HUES6 (cell line): Measurements from ENCODE around the gene PPP2R5D.

Experiments used
- H3K27ac ChIP-seq: 2 replicates; pipeline ENCODE4 v1.7.0; 2013; ENCODE audit warnings: low read depth, mild to moderate bottlenecking, low read length, inconsistent platforms
- H3K27me3 ChIP-seq: 2 replicates; pipeline ENCODE4 v1.6.1; 2013; ENCODE audit warnings: low read length; ENCODE audit not compliant: control insufficient read depth, insufficient read depth
- H3K36me3 ChIP-seq: 2 replicates; pipeline ENCODE4 v1.6.1; 2013; ENCODE audit warnings: low read length; ENCODE audit not compliant: control insufficient read depth, insufficient read depth
- H3K4me1 ChIP-seq: 2 replicates; pipeline ENCODE4 v1.6.1; 2013; ENCODE audit warnings: low read length; ENCODE audit not compliant: control insufficient read depth, insufficient read depth
- H3K4me3 ChIP-seq: 2 replicates; pipeline ENCODE4 v1.5.1; 2013; ENCODE audit warnings: low read depth, low read length
- H3K9ac ChIP-seq: one replicate; pipeline ENCODE4 v1.6.1; 2013; ENCODE audit warnings: mild to moderate bottlenecking, low read length
- H3K9me3 ChIP-seq: 2 replicates; pipeline ENCODE4 v1.6.1; 2013; ENCODE audit warnings: low read depth, low read length; ENCODE audit not compliant: control insufficient read depth, insufficient read depth

PPP2R5D gene

DNA sequence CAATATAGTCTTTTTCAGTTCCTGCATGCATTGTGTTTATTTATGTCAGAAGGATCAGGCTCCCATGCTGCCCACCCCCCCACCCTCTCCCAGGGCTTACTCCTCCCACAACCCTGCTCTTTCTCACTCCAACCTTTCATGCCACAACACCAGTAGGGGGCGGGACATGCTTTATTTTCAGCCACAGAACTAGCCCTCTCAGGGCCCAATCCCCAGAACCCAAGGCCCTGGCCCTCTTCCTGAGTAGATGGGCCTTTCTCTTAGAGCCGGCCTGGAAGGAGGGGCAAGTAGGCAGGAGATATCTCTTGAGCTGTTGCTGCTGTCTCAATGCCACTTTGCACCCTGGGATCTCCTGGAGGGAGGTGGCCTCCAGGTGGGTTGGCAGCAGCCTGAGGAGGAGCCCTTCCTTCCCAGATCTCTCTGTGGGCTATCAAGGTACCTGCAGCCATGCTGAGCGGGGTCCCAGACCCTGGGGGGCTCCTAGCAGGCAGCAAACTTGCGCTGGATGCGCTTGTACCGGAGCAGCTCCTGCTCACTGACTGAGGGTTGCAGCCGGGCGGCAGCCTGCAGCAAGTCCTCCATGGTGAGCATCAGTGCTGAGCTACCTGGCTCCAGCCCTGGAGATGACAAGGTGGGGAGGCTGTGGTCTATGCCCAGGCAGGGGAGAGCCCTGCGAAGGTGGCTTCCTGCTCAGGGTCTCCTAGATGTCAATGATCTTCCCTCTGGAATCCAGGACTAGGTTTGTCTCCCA is 20.3 kb upstream of the PPP2R5D start:
- Histone ChIP-seq H3K9ac (no peak overlapping the region), H3K27ac (no peak overlapping the region), H3K36me3 (peaks cover 34% of the 10 kb centered on the region)

DNA sequence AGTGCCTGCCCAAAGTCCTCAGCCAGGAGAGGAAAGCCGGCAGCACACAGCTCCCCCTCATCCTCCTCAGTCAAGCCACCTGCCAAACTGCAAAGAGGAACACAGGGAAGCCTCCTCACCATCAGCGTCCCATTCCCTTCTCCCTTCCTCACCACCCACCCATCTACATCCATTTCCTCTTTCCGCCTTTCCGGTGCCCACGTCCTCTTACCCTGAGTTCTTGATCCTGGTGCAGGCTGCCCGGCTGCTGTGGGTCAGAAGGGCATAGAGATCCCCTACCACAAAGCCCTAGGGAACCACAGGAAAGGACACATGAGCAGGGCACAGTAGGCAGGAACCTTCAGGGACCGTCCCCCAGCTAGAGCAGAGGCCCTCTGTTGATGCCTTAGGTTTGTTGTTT is 17.8 kb upstream of the PPP2R5D start:
- no peak overlapping the region for H3K9ac ChIP-seq
- H3K27ac ChIP-seq = no peak overlapping the region
- H3K4me1 ChIP-seq = peaks cover 9% of the 10 kb centered on the region; the same call in 1 of the 2 replicates
- H3K27me3 ChIP-seq = no peaks in the 10 kb centered on the region; the same call in 1 of the 2 replicates
- H3K9me3 ChIP-seq = no peaks in the 10 kb centered on the region
- peaks cover 39% of the 10 kb centered on the region for H3K36me3 ChIP-seq
- no peak overlapping the region for H3K4me3 ChIP-seq

More for the DNA sequence above, 20.3 kb upstream of the PPP2R5D start:
- H3K4me3 ChIP-seq = no peak overlapping the region
- H3K27me3 ChIP-seq = peaks cover 23% of the 10 kb centered on the region
- H3K4me1 ChIP-seq = peaks cover 6% of the 10 kb centered on the region; the same call in 1 of the 2 replicates
- H3K9me3 ChIP-seq = no peaks in the 10 kb centered on the region

DNA sequence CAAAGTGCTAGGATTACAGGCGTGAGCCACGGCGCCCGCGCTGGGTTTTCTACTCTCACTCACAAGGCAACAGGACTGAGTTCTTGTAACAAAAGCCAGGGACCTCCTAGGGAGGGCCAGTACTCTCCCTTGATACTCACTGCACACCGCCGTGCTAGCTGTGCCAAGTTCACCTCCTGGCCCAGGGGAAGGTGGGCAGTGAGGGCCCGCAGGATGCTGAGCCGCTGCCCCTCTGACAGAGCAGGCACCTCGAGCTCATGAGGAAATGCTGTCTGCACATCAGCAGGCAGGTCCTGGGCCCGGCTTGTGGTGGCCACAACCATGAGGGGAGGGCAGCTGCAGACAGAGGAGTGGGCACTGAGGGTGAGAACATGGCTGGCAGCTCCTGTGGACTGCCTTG is 17.1 kb upstream of the PPP2R5D start:
- no peak overlapping the region for H3K9ac ChIP-seq

DNA sequence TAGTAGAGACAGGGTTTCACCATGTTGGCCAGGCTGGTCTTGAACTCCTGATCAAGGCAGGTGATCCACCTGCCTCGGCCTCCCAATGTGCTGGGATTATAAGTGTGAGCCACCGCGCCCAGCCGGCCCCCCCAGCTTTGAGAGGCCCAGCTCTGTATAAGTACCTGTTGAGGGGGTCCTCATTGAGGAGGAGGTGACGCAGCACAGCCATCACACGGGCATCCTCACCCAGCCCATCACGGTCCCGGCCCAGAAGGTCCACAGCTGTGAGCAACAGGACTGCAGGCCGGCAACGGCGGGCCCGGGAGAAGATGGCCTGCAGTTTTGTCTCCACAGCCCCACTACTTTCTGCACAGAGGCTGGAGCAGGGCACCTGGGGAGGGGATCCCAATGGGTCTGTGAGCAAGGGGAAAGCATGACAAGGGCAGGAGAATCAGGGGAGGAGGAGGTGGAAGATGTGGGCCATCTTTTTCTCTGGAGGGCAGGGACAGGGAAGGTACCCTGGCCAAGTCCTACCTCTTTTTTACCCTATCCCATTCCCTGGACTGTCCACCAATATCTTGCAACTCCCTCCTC is 16.2 kb upstream of the PPP2R5D start:
- Histone ChIP-seq H3K9me3 (no peaks in the 10 kb centered on the region), H3K4me1 (peaks cover 13% of the 10 kb centered on the region; the same call in 1 of the 2 replicates), H3K9ac (no peak overlapping the region), H3K36me3 (peaks cover 33% of the 10 kb centered on the region), H3K27me3 (no peaks in the 10 kb centered on the region), H3K4me3 (no peak overlapping the region), H3K27ac (no peak overlapping the region)

More for the DNA sequence above, 17.1 kb upstream of the PPP2R5D start:
- Histone ChIP-seq H3K36me3 (peaks cover 36% of the 10 kb centered on the region), H3K4me1 (peaks cover 13% of the 10 kb centered on the region; the same call in 1 of the 2 replicates), H3K9me3 (no peaks in the 10 kb centered on the region), H3K27ac (no peak overlapping the region), H3K4me3 (no peak overlapping the region), H3K27me3 (no peaks in the 10 kb centered on the region)

DNA sequence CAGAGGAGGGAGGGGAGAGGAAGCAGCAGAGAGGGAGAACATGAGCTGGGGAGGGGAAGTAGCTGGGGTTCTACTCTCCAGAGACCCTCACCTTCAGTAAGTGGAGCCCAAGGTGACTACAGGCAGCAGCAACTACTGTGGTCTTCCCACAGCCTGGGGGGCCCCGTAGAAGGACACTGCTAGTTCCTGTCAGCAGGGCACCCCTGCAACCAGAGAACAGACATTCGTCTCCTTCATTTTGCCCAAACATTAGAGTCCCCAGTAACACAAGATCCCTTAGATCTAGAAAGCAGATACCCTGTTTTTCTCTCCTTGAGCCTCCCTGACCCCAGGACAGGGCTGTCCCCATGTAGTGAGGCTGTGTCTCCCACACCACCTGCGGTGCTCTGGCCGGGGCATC is 15.6 kb upstream of the PPP2R5D start:
- H3K36me3 ChIP-seq = peaks cover 36% of the 10 kb centered on the region

DNA sequence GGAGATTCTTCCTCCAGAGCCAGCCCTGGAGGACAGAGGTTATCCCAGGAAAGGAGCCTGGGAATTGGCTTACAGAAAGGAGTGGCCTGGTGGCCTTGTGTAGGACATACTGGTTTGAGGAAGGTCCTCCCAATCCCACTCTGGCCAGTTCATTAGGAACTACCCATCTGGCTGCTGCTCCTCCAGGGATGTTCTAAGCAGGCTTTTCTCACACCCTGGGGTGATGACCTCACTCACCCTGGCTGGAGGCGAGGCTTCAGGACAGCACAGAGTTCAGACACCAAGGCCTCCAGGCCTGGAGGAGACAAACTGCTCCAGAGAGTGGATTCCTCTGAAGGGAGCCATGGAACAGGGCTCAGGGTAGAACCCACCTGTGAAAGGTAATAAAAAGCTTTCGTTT is 14.9 kb upstream of the PPP2R5D start:
- Histone ChIP-seq H3K4me3 (no peak overlapping the region), H3K4me1 (peaks cover 13% of the 10 kb centered on the region; the same call in 1 of the 2 replicates), H3K27ac (no peak overlapping the region), H3K27me3 (no peaks in the 10 kb centered on the region), H3K9ac (no peak overlapping the region), H3K36me3 (peaks cover 36% of the 10 kb centered on the region), H3K9me3 (no peaks in the 10 kb centered on the region)

More for the DNA sequence above, 15.6 kb upstream of the PPP2R5D start:
- no peak overlapping the region for H3K9ac ChIP-seq
- no peaks in the 10 kb centered on the region for H3K27me3 ChIP-seq
- H3K27ac ChIP-seq = no peak overlapping the region
- H3K4me3 ChIP-seq = no peak overlapping the region
- H3K9me3 ChIP-seq = no peaks in the 10 kb centered on the region
- peaks cover 13% of the 10 kb centered on the region; the same call in 1 of the 2 replicates for H3K4me1 ChIP-seq

DNA sequence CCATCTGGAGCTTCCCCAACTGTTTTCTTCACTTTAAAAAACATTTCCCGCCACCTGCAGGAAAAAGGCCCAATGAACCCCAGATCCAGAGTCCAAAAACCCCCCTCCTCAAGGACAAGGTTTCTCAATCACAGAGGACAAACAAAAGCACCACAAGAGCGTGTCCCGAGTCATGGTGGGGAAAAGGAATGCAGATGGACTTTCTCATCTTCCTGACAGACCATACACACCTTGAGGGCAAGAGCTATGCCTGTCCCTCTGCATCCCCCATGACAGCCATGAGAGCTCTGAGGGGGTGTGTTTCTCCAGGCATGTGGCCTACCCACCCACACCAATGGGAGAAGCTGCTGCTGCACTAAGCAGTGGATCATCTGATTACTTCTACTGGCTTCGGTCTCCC is 14.4 kb upstream of the PPP2R5D start:
- Histone ChIP-seq H3K27me3 (no peaks in the 10 kb centered on the region), H3K4me1 (peaks cover 13% of the 10 kb centered on the region; the same call in 1 of the 2 replicates), H3K4me3 (no peak overlapping the region), H3K9ac (no peak overlapping the region), H3K27ac (no peak overlapping the region), H3K36me3 (peaks cover 31% of the 10 kb centered on the region), H3K9me3 (no peaks in the 10 kb centered on the region)

DNA sequence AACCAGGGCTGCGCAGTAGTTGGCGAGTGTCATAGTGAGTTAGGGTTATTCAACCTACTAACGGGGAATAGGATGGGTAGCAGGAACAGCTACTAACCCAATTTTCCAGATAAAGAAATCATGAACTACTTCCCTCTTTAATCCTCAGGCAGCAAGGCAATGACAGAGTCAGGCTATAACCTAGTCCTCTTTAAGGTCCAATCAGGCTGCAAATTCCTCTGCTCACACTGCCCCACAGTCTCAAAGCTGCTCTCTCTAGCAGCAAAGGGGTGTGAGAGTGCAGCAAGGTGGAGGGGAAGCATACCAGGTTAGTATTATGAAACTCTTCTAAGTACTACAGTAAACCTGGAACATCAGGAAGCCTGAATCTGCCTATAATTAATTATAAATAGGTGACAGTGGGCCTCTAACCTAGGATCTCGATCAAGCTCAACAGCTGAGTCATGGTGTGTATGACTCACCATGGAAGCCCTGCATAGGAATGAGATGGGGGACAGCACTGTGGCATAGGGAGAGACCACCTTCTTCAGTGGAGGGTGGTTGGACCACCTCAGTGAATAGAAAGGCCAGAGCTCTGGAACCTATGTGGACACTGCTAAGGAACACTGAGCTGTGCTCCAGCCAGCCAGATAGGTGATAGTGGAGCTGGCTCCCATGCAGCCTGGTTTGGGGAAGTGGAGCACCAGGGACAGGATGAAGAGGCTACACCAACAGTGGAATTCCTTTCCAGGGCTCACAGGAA is 13.3 kb upstream of the PPP2R5D start:
- H3K9me3 ChIP-seq = no peaks in the 10 kb centered on the region
- peak overlapping the region; percentile 6 for H3K9ac ChIP-seq
- H3K4me3 ChIP-seq = no peak overlapping the region
- peaks cover 23% of the 10 kb centered on the region for H3K36me3 ChIP-seq
- H3K27ac ChIP-seq = peak overlapping the region; percentile 2; the same call in 1 of the 2 replicates
- no peaks in the 10 kb centered on the region for H3K27me3 ChIP-seq
- peaks cover 13% of the 10 kb centered on the region; the same call in 1 of the 2 replicates for H3K4me1 ChIP-seq

DNA sequence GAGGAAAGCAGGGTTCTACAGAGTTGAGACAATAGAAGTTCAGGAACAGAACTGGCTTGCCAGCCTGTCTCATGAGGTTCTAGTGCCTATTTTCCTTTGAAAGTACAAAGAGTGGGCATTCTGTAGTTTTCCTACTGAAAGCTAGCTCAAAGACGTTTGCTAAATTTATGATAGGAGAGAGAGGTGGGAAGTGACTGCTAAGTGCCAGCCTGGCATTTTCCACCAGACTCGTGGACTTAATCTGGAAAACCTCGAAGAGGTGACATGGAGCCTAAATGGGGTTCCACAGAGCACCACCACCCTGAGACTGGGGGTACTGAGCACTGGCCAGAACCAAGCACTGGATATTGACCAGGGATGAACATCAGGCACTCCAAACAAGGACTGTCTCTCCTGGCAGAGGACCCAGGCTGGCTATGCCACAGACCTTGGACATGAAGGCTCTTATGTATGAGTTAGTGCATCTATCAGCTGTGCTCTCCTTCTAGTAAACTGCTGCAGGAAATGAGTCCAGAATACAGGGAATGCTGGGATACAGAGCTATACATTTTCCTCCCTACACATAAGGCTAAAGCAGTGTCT is 12.5 kb upstream of the PPP2R5D start:
- H3K9me3 ChIP-seq = no peaks in the 10 kb centered on the region
- peaks cover 13% of the 10 kb centered on the region; the same call in 1 of the 2 replicates for H3K4me1 ChIP-seq
- peak overlapping the region; percentile 2; the same call in 1 of the 2 replicates for H3K27ac ChIP-seq
- peaks cover 16% of the 10 kb centered on the region for H3K36me3 ChIP-seq
- no peaks in the 10 kb centered on the region for H3K27me3 ChIP-seq
- H3K9ac ChIP-seq = no peak overlapping the region
- H3K4me3 ChIP-seq = no peak overlapping the region

DNA sequence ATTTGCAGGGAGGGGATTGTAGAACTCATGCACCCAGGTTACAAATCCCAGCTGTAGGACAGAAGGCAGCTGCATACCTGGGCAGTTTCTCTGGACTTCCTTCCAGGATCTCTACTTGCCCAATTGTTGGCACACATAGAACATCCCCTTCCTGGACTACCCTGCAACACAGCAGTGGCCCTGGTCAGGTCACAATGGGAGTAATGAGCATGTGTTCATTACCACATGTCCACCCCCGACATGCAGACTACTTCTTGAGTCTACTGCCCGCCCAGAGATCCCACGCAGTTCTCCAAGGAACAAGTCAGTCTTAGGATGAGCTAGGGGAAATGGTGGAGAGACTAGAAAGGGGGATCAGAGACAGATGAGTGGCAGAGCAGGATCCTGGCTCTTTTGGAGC is 10.4 kb upstream of the PPP2R5D start:
- peaks cover 13% of the 10 kb centered on the region; the same call in 1 of the 2 replicates for H3K4me1 ChIP-seq
- H3K36me3 ChIP-seq = peaks cover 10% of the 10 kb centered on the region
- H3K27ac ChIP-seq = no peak overlapping the region
- H3K9ac ChIP-seq = no peak overlapping the region
- no peak overlapping the region for H3K4me3 ChIP-seq
- H3K27me3 ChIP-seq = no peaks in the 10 kb centered on the region
- no peaks in the 10 kb centered on the region for H3K9me3 ChIP-seq
